22Rv1 (cell line): Measurements from ENCODE around the gene JMJD6.

Experiments
- CTCF ChIP-seq: fragments of 450-650 bp; IDR thresholded peaks from 2 replicates; pipeline ENCODE4 v1.5.1; 2017; ENCODE audit warnings: mild to moderate bottlenecking
- ZFX ChIP-seq: fragments of 450-650 bp; IDR thresholded peaks from 2 replicates; pipeline ENCODE4 v1.6.1; 2017; ENCODE audit warnings: antibody characterized with exemption, borderline replicate concordance

GRCh38 chr17:76679239-76679638 lies 47.2 kb downstream of the JMJD6 start:
- TF ChIP-seq CTCF (no peak), ZFX (no peak)
